GM19023 (cell line): ENCODE data around the gene ZCCHC13.
"Not testable (repeated sequence)": the region's sequence is repeated elsewhere in the genome, so short reads cannot be mapped to it uniquely, and the experiment has no call there.

Experiments used
- ATAC-seq: cut with Tn5 transposase; IDR thresholded peaks from one replicate; pipeline ENCODE4 v1.9.1; 2021; ENCODE audit warnings: mild to moderate bottlenecking, moderate library complexity; ENCODE audit not compliant: unreplicated experiment

ZCCHC13 gene

GRCh38 chrX:74304016-74304415 lies at the start of gene ZCCHC13:
Gene ZCCHC13, plus strand, starts transcription at chrX:74304180. Its CDS starts 87 bp downstream, at chrX:74304267.
- no peak for ATAC-seq

GRCh38 chrX:74258111-74258510 lies 45.9 kb upstream of the ZCCHC13 start:
- ATAC-seq, result not testable (repeated sequence)

GRCh38 chrX:74259885-74260491 lies 44.0 kb upstream of the ZCCHC13 start:
- no peak for ATAC-seq

GRCh38 chrX:74262452-74263209 lies 41.3 kb upstream of the ZCCHC13 start:
- ATAC-seq, result no peak

- ATAC-seq, result no peak
These were observed 33.6 kb upstream of the ZCCHC13 start for GRCh38 chrX:74270393-74270792.

- peak; percentile 59 for ATAC-seq
These were observed 31.8 kb upstream of the ZCCHC13 start for GRCh38 chrX:74272230-74272629.

GRCh38 chrX:74274516-74274915 lies 29.5 kb upstream of the ZCCHC13 start:
- ATAC-seq, result no peak

- no peak for ATAC-seq
These were observed 26.7 kb upstream of the ZCCHC13 start for GRCh38 chrX:74277320-74277719.

- ATAC-seq, result no peak
These were observed 26.1 kb upstream of the ZCCHC13 start for GRCh38 chrX:74277846-74278245.

GRCh38 chrX:74280759-74281158 lies 23.2 kb upstream of the ZCCHC13 start:
- ATAC-seq, result peak; percentile 63

- no peak for ATAC-seq
These were observed 19.5 kb upstream of the ZCCHC13 start for GRCh38 chrX:74284391-74284952.

- ATAC-seq, result no peak
These were observed 16.8 kb upstream of the ZCCHC13 start for GRCh38 chrX:74286950-74287740.

GRCh38 chrX:74291577-74291963 lies 12.4 kb upstream of the ZCCHC13 start:
- ATAC-seq, result no peak

GRCh38 chrX:74291964-74292807 lies 11.8 kb upstream of the ZCCHC13 start:
- peak; percentile 85 for ATAC-seq

GRCh38 chrX:74292808-74293123 lies 11.2 kb upstream of the ZCCHC13 start:
- ATAC-seq, result no peak

- ATAC-seq, result peak; percentile 32
These were observed 10.5 kb upstream of the ZCCHC13 start for GRCh38 chrX:74293343-74293946.

GRCh38 chrX:74295101-74295500 lies 8.9 kb upstream of the ZCCHC13 start:
- no peak for ATAC-seq

GRCh38 chrX:74297766-74298165 lies 6.2 kb upstream of the ZCCHC13 start:
- ATAC-seq, result no peak

GRCh38 chrX:74300869-74301268 lies 3.1 kb upstream of the ZCCHC13 start:
- no peak for ATAC-seq

GRCh38 chrX:74318672-74319071 lies 14.7 kb downstream of the ZCCHC13 start:
- ATAC-seq, result no peak
